ENCODE measurements around the gene SUSD1. TPM values are rescaled to one million over a fixed set of nuclear protein-coding genes. Genes with fewer than 3 reads are reported as not detected.
"Not testable (repeated sequence)": the region's sequence is repeated elsewhere in the genome, so short reads cannot be mapped to it uniquely, and the experiment has no call there.

Gene SUSD1
- total RNA-seq, 1 experiment from 2014 or later: 15.1 TPM

DNA sequence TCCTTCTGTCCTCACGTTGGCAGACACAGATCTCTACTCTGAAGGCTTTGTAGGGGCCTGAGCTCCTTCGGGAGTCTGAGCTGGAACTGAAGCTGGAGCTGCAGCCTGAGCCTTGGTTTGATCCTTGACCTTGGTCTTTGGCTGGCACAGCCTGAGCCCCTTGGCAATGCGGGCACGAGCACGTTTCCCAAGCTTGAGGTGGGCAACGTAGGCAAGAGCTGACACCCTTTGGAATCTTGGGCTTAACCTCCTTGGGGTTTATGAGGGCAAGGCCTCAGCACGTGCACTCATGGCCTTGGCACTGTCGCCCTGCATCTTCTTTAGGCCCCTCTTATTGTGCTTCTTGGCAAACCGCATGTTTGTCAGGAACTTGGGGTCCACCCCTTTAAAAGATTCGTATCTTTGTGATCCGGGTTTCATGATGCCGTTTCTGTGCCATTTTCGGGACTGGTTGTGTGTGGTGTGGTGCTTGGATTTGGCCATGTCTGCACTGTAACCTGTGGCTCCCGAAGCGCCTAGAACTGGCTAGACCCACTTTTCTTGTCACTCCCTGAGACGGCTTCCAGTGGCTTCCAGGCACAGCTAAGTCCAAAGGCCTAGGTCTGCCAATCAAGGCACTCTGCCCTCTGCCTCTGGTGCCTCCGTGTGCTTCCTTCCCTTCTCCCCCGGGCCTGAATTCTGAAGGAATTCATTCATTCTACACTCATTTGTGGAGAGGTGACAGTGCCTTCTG lies 1.4 kb downstream of the SUSD1 start:
- no peak for DNase-seq (ENCODE audit: low read depth)

DNA sequence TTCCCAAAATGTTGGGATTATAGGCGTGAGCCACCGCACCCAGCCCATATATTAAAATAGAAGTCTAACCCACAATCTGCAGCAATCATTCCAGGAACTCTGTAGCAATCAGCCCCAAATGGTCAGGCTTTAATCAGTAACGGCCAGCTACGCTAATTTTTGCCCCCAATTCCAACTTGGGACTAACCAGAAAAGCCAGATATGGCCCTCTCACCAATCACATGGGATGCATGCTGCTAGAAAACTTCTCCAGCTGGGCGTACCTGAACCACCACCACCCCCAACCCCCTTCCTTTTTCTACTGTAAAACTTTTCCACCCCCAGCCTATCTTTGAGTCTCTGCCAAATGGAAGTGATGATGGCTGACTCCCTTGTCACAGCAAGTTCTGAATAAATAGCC lies 4.1 kb downstream of the SUSD1 start:
- no peak for DNase-seq (ENCODE audit: low read depth)

DNA sequence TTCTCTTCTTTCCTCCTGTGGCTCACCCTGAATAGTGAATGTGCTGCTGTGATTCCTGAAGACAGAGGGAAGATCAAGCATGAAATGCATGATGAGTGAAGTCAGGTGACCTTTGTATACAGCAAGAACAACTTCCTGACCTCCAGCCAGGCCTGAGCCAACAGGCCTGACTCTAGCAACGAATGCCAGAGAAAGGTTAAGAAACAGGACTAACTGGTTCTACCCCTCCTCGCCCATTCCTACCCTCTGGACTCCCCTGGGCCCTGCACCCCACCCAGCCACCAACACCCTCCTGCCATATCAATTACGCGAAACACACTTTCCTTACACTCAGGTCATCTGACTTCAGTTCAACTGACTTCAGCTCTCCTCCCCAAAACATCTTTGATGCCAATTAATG lies 4.9 kb downstream of the SUSD1 start:
- DNase-seq (ENCODE audit: low read depth): no peak

DNA sequence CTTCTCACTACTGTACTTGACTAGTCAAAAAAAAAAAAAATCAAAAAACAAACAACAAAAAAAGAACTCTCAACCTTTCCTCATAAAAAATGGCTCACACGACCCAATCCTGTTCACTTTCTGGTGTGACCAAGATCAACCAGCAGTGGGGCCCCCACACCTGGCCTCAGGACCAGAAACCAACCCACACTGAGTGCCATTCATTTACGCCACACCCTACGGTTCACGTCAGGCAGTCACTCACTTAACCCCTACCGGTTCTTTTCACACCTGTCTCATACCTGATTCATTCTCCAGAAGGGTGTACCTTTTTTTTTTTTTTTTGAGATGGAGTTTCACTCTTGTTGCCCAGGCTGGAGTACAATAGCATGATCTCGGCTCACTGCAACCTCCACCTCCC lies 5.7 kb downstream of the SUSD1 start:
- DNase-seq (ENCODE audit: low read depth): no peak

DNA sequence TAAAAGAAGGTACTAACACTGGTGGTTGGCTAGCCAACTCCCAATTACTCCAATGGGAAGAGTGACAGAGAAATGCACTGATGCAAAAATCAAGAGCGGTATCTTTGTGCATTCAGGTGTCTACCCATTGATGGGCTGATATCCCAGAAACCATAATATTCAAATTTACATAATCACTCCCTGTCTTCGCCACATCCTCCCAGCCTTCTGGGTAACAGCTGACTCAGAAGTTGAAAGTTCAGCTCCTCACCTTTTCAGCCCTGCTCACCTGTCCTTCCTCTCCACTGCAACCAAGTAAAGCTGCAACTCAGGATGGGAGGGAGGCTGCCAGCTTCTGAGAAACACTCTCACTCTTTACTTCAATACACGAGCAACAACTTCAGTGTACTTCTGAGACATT lies 6.9 kb downstream of the SUSD1 start:
- DNase-seq (ENCODE audit: low read depth): no peak

DNA sequence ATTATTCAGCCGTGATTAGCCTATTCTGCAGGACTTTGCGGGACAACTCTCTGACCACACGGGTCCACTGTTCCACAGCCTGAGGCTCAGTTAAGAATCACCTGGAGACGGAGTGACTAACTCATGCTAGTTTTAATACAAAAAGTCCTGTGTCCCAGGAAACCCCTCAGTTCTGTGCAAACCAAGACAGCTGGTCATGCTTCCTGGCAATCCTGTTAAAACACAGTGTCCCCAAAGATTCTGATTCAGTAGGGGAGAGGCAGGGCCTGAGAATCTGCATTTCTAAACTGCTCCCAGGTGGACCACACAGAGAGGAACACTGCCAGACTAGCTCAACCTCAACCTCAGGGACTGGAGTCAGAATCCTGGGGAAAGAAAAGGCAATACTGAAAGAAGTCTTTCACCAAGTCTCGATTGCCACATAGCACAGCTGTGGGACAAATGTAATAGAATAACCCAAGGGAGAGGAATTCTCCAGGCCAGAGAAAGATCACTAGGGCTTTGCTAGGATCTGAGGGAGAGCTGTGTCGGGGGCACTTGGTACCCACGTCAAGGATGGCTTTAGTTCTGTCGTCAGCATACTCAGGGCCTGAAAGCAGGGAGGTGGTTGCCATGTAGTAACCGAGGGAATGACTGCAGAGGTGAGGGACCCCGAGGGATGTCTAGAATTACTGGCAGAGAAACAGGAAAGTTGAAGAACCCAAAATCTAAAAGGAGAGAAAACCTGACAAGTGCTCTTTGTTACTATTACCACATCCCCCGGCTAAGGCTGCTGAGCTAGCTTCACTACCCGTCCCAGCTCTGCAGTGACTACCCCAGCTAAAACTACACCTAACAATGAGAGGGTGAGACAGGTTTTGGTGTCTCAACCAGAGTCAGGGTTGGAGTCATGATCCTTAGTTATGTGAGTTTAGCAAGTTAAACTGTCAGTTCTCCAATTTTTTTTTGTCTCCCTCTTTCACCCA lies 8.6 kb downstream of the SUSD1 start:
- DNase-seq (ENCODE audit: low read depth): peak; percentile 59

DNA sequence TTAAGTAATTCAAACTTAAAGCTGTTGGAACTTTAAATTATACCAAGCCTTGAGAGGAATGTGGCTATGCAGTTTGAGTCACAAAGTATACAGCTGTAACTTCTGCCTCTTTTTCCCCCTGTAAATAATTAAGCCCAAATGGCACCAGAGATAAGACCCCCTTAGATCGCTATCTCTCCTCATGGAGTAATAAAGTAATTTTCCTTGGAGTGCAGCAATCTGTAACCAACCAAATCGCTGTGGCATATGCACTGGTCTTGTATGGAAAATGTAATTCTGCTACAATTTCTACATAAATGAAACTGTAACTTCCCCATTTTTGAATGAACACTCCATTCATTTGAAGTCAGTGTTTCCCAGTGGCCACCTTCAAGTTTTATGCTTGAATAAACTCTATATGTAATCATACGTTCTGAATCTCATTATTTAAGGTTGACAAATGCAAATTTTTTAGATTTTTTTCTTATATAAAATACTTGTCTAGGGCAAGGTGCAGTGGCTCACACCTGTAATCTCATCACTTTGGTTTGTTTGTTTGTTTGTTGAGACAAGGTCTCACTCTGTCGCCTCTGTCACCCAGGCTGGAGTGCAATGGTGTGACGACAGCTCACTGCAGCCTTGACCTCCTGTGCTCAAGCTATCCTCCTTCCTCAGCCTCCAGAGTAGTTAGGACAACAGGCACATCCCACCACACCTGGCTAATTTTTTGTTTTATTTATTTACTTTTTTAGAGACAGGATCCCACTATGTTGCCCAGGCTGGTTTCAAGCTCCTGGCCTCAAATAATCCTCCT lies 12.3 kb downstream of the SUSD1 start:
- no peak for DNase-seq (ENCODE audit: low read depth)

DNA sequence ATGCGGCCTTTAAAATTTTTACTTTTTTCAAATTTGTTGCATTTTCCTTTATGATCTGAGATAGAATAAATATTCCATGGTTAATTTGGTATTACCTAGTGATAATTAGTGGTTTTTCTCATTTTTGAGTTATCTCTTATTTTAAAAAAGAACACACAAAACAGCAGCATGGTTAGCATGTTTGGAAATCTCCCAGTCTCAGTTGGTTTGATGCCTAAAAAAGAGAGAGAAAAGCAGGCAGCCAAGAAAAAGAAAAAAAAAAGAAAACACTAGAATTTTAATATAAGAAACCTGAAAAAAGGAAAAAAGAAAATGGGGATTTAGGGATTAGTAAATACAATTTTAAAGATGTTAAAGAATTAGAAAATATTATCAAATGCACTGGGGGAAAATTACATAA lies 15.3 kb downstream of the SUSD1 start:
- no peak for DNase-seq (ENCODE audit: low read depth)

DNA sequence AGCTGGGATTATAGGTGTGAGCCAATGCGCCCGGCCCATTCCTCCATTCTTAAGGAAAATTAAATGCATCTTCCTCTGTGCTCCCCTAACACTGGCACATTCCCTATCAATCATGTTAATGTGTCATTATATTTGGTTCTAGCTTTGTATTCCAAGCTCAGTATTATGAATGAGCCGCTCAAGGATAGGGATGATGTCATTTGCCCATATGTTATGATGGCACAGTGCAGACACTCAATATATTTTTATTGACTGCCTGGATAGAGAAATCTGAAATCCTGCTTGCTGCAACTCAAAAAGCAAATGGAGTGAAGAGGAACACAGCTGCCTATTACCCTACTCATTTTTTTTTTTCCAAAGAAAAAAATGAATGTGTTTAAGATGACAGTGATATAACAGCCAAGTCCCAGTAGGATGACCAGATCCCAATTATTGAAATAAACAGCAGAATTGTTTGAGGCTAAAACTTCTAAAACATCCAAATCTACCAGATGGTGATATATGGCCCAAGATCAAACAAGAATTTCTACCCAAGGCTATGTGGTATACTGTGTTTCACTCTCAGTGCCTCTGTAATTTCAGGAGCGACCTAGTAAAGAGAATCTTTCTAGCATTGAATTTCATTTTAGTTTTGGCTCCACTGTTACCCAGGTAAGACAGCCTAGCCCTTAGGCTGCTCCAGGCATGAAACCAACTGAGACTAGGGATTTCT lies 16.3 kb downstream of the SUSD1 start:
- DNase-seq (ENCODE audit: low read depth): no peak

DNA sequence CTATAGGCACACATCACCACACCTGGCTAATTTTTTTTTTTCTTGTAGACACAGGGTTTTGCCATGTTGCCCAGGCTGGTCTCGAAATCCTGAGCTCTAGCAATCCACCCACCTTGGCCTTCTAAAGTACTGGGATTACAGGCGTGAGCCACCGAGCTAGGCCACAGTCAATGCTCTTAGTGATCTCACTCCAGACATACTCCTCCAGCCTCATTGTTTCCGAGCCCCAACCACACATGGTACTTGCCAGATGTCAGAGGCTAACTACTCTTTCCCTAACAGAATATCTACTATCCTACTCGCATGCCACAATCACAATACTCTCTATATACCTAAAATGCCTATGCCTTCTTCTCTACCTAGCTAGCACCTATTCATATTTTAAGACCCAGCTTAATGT lies 17.1 kb downstream of the SUSD1 start:
- no peak for DNase-seq (ENCODE audit: low read depth)

DNA sequence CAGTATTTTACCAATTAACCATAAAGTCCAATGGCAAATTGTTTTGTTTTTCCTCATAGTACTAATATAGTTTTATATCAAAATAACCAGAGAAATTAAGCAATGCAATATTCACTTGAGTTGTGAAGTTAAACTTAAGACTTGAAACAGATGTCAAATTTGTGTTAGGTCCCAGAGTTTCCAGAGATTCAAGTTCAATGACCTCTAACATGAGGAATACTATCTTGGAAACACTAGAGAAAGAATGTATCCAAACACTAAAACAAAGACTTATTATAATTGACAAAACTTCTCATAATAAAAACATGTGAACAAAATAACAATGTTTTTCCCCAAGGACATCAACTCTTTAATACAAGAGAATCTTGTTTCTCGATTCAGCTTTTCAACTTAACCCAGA lies 18.0 kb downstream of the SUSD1 start:
- no peak for DNase-seq (ENCODE audit: low read depth)

DNA sequence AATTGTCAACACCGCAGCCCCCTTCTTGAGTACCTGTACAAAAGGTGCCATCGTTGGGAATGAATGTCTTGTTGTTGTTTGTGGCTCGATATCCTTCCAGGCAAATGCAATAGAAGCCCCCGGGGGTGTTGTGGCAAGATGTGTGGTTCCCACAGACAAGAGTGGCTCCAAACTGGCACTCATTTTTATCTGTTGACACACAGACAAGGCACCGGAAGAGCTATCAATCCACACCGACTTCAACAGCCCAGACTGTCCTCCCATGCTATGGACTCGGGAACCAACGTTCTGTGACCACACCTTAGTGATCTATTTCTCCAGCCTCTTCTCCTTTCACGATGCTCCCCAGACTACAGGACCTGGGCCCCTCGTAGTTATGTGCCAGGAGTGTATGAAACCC lies 25.9 kb downstream of the SUSD1 start:
- DNase-seq (ENCODE audit: low read depth): no peak

DNA sequence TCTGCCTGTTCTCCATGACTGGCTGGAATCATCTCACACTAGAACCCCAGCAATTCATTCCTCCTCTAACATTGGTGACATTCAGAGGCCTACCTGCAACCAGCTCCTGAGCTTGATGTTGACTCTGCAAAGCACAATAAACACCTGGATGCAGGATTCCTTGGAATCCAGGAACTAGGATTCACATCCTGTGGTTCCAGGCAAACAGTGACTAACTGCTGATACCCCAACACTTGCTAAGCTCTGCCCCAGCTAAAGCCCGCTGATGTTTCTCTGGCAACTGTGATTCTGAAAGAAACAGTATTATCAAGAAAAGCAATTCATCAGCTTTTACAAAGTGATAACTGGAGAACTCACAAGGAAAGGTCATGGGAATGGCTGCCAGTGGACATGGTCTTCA lies 29.2 kb downstream of the SUSD1 start:
- peak; percentile 68 for DNase-seq (ENCODE audit: low read depth)

DNA sequence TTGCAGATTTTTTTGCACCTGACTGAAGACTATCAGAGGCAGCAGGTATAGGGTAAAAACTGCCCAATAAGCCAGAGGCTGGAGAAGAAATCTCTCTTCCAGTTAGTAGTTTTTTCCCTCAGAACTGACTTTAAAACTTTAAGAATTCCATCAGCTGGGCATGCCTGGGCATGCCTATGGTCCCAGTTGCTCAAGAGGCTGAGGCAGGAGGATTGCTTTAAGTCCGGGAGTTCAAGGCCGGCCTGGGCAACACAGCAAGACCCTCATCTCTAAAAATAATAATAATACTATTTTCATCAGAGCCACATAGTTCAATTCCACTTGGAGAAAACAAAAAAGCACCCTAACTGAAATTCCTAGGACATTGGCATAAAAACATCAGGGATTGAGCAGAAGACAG lies 30.3 kb downstream of the SUSD1 start:
- DNase-seq (ENCODE audit: low read depth): no peak

DNA sequence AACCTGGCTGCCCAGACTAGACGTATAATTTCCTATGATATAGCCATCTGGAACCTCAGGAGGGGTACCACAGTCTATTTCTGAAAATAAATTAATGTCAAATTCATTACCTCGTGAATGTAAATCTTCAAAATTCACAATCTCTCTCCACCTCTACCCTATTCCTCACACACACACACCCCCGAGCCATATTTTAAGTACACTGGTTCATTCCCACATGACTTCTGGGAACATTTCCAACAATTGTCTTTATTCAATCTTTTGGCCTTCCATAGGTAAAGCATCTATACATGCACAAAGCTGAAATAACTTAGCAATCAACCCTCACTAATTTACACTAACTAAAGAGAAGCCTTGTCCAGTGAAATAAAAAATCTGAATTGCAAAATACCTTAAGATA lies 32.7 kb downstream of the SUSD1 start:
- no peak for DNase-seq (ENCODE audit: low read depth)

DNA sequence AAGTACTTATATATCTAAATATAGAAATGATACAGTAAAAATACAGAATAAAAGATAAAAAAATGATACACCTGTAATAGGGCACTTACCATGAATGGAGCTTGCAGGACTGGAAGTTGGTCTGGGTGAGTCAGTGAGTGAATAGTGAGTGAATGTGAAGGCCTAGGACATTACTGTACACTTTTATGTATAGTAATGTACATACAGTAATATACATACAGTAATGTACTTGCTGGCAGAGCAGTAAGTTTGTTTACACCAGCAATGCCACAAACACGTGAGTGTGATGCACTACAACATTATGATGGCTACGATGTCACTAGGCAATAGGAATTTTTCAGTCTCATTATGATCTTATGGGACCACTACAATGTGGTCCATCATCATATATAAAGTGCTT lies 34.2 kb downstream of the SUSD1 start:
- no peak for DNase-seq (ENCODE audit: low read depth)

DNA sequence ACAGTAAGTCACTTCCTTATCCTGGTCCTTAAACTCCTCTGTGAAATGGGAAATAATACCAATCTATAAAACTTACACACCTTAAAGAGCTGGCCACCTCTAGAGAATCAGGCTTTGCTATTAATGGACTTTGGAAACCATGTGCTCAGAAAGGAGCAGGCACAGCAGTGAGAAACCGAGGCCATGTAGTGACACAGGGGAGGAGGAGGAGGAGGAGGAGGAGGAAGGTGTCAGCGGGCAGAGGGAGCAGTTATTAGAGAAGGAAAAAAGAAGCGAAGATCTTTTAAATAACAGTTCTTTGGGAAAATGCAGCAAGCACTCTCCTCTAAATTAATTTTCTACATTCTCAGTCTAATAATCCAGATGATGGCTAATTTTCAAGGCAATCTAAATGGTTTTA lies 38.0 kb downstream of the SUSD1 start:
- no peak for DNase-seq (ENCODE audit: low read depth)

DNA sequence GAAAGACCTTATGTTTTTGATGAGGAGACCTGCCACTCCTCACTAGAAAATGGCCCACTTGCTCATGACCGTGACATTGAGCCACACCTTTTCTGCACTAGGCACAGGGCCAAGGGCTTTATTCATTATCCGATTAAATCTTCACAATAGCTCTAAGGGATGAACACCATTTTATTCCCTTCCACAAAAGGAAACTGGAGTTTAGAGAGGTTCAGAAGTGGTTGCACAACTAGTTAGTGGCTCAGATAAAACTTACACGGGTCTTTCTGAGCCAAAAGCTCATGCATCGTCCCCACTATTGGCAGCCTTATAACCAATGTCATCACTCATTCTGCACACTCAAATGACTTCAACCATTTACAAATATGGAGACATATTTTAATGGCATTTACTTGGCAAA lies 39.4 kb downstream of the SUSD1 start:
- no peak for DNase-seq (ENCODE audit: low read depth)

DNA sequence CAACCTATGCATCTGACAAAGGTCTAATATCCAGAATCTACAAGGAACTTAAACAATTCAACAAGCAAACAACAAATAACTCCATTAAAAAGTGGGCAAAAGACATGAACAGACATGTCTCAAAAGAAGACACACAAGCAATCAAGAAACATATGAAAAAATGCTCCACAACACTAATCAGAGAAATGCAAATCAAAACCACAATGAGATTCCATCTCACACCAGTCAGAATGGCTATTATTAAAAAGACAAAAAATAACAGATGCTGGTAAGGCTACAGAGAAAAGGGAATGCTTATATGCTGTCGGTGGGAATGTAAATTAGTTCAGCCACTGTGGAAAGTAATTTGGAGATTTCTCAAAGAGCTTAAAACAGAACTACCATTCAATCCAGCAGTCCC lies 41.3 kb downstream of the SUSD1 start:
- DNase-seq (ENCODE audit: low read depth): not testable (repeated sequence)

DNA sequence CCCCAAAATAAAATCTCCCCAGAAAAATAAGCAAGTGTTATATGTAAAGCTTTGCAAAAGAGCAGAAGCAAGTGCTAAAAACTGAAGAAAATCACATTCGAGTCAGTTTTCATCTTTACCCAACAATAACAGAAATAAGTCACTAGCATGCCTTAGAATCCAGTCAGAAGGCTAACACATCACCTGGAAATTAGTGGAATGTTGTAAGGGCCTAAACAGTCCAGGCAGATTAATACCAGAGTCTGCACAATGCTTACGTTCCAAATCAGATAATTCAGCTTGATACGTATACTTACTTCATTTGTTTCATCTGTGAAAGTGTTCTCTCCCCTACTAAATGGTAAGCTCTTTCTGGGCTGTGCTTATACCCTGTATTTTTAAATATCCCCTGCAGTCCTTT lies 42.7 kb downstream of the SUSD1 start:
- DNase-seq (ENCODE audit: low read depth): no peak

DNA sequence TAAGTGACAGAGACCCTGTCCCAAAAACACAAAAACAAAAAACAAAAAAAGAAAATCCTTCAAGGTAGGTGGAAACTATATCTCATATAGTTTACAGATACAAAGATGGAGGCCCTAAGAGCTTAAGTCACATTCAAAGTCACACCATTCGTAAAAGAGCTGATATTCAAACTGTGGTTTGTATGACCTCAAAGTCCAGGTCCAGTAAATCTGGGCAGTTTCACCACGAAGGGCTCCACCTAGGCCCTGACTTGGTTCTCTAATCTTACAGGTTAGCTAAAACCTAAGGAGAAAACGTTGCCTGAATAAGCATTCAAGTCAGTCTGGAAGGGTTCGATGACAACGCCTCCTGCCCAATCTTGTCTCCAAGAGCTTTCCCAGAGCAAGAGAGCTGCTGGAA lies 44.1 kb downstream of the SUSD1 start:
- DNase-seq (ENCODE audit: low read depth): no peak

DNA sequence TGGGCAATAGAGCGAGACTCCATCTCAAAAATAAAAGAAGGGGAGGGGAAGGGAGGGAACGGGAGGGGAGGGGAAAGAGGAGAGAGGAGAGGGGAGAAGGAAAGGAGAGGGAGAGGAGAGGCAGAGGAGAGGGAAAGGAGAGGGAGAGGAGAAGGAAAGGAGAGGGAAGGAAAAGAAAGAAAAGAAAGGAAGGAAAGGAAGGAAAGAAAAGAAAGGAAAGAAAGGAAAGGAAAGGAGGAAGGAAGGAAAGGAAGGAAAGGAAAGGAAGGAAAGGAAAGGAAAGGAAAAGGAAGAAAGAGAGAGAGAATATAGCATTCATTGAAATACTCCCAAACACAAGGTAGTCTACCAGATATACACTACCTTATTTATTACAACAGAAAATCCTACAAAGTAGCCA lies 44.8 kb downstream of the SUSD1 start:
- no peak for DNase-seq (ENCODE audit: low read depth)
